SK-N-SH (cell line): Measurements from ENCODE around the gene IRF2BP1.

Experiments used
- CTCF ChIP-seq: fragments of 200-600 bp; sonication (generic); IDR thresholded peaks from 2 replicates; pipeline ENCODE4 v1.6.1; 2017; ENCODE audit warnings: antibody characterized with exemption, mild to moderate bottlenecking, moderate library complexity
- EP300 ChIP-seq, 2 experiments: IDR thresholded peaks; 2 replicates each; pipeline versions ENCODE4 v1.4.0 to v1.6.1; 2012; ENCODE audit warnings: borderline replicate concordance in 1 of 2, low read depth in 1 of 2, low read length in 1 of 2
- FOXM1 ChIP-seq: IDR thresholded peaks from 2 replicates; pipeline ENCODE4 v1.4.0; 2012; ENCODE audit warnings: low read depth, mild to moderate bottlenecking
- MAX ChIP-seq: IDR thresholded peaks from 2 replicates; pipeline ENCODE4 v1.4.0; 2012; ENCODE audit warnings: low read depth
- REST ChIP-seq: IDR thresholded peaks from 2 replicates; pipeline ENCODE4 v1.6.1; 2012; ENCODE audit warnings: mild to moderate bottlenecking, low read depth, low read length, moderate library complexity
- TAF1 ChIP-seq: IDR thresholded peaks from 2 replicates; pipeline ENCODE4 v1.6.1; 2012; ENCODE audit warnings: low read depth, mild to moderate bottlenecking, low read length, moderate library complexity, borderline replicate concordance
- TCF12 ChIP-seq: IDR thresholded peaks from 2 replicates; pipeline ENCODE4 v1.4.0; 2012
- USF2 ChIP-seq: fragments of 150-350 bp; IDR thresholded peaks from 2 replicates; pipeline ENCODE4 v1.6.1; 2017; ENCODE audit warnings: antibody characterized with exemption, low read length, low read depth, borderline replicate concordance
- YY1 ChIP-seq: IDR thresholded peaks from 2 replicates; pipeline ENCODE4 v1.4.0; 2012; ENCODE audit warnings: low read depth, mild to moderate bottlenecking

- TF ChIP-seq EP300 (IDR thresholded peaks at IDR 0.05; ENCODE audit: borderline replicate concordance in 1 of 2, low read depth in 1 of 2, low read length in 1 of 2) (no peak), REST (no peak), CTCF (no peak), TCF12 (no peak), FOXM1 (no peak), TAF1 (no peak), YY1 (no peak), USF2 (no peak), MAX (no peak)
Observed at GRCh38 chr19:45902651-45903625, 17.0 kb upstream of the IRF2BP1 start.
